Measurements from ENCODE around the gene BICD1.
"Not testable (repeated sequence)": the region's sequence is repeated elsewhere in the genome, so short reads cannot be mapped to it uniquely, and the experiment has no call there.

The BICD1 gene

GRCh38 chr12:32146074-32146873 is 39.6 kb downstream of the BICD1 start:
- DNase-seq (ENCODE audit: low read depth), result no peak

GRCh38 chr12:32148372-32148771 is 41.7 kb downstream of the BICD1 start:
- no peak for DNase-seq (ENCODE audit: low read depth)

- no peak for DNase-seq (ENCODE audit: low read depth)
Observed at GRCh38 chr12:32149489-32149888, 42.8 kb downstream of the BICD1 start.

- DNase-seq (ENCODE audit: low read depth), result no peak
Observed at GRCh38 chr12:32151086-32151485, 44.4 kb downstream of the BICD1 start.

- no peak for DNase-seq (ENCODE audit: low read depth)
Observed at GRCh38 chr12:32151552-32151951, 44.9 kb downstream of the BICD1 start.

- DNase-seq (ENCODE audit: low read depth), result no peak
Observed at GRCh38 chr12:32155041-32155440, 48.4 kb downstream of the BICD1 start.

GRCh38 chr12:32155961-32156529 is 49.4 kb downstream of the BICD1 start:
- DNase-seq (ENCODE audit: low read depth), result no peak

- DNase-seq (ENCODE audit: low read depth), result no peak
Observed at GRCh38 chr12:32158525-32158924, 51.9 kb downstream of the BICD1 start.

- no peak for DNase-seq (ENCODE audit: low read depth)
Observed at GRCh38 chr12:32159381-32159780, 52.7 kb downstream of the BICD1 start.

- DNase-seq (ENCODE audit: low read depth), result no peak
Observed at GRCh38 chr12:32159925-32160324, 53.3 kb downstream of the BICD1 start.

- no peak for DNase-seq (ENCODE audit: low read depth)
Observed at GRCh38 chr12:32161058-32161457, 54.4 kb downstream of the BICD1 start.

- no peak for DNase-seq (ENCODE audit: low read depth)
Observed at GRCh38 chr12:32163596-32163995, 56.9 kb downstream of the BICD1 start.

GRCh38 chr12:32166510-32166909 is 59.9 kb downstream of the BICD1 start:
- no peak for DNase-seq (ENCODE audit: low read depth)

GRCh38 chr12:32170437-32170998 is 63.9 kb downstream of the BICD1 start:
- DNase-seq (ENCODE audit: low read depth), result no peak

- no peak for DNase-seq (ENCODE audit: low read depth)
Observed at GRCh38 chr12:32171211-32171610, 64.6 kb downstream of the BICD1 start.

GRCh38 chr12:32176606-32177005 is 70.0 kb downstream of the BICD1 start:
- DNase-seq (ENCODE audit: low read depth), result no peak

- DNase-seq (ENCODE audit: low read depth), result no peak
Observed at GRCh38 chr12:32178341-32179010, 71.8 kb downstream of the BICD1 start.

GRCh38 chr12:32179011-32179395 is 72.4 kb downstream of the BICD1 start:
- DNase-seq (ENCODE audit: low read depth), result no peak

- DNase-seq (ENCODE audit: low read depth), result no peak
Observed at GRCh38 chr12:32181498-32182175, 75.0 kb downstream of the BICD1 start.

- no peak for DNase-seq (ENCODE audit: low read depth)
Observed at GRCh38 chr12:32183650-32184049, 77.0 kb downstream of the BICD1 start.

- DNase-seq (ENCODE audit: low read depth), result not testable (repeated sequence)
Observed at GRCh38 chr12:32187127-32187526, 80.5 kb downstream of the BICD1 start.

GRCh38 chr12:32191445-32191844 is 84.8 kb downstream of the BICD1 start:
- no peak for DNase-seq (ENCODE audit: low read depth)

Data from T follicular helper cell (primary cell).